Measurements from ENCODE around the gene SLC35A5. TPM values are rescaled to one million over a fixed set of nuclear protein-coding genes. Genes with fewer than 3 reads are reported as not detected.

SLC35A5 gene
- total and polyA plus RNA-seq, 5 donors = 10.8 to 21.8 (median 17.9) TPM

DNA sequence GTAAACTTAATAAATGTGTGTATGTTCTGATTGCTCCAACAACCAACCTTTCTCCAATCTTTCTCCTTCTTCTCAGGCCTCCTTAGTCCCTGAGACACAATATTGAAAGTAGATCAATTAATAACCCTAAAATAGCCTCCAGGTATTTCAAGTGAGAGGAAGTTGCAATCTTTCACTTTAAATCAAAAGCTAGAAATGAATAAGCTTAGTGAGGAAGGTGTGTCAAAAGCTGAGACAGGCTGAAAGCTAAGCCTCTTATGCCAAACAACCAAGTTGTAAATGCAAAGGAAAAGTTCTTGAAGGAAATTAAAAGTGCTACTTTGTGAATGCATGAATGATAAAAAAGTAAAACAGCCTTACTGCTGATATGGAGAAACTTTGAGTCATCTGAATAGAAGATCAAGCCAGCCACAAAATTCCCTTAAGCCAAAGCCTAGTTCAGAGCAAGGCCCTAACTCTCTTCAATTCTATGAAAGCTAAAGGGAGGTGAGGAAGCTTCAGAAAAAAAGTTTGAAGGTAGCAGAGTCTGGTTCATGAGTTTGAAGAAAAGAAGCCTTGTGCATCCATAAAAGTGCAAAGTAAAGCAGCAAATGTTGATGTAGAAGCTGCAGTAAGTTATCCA is 40.5 kb downstream of the SLC35A5 start:
- H3K4me3 ChIP-seq (ENCODE audit: low read length) = no peak overlapping the region
- H3K27ac ChIP-seq (ENCODE audit: low read length) = no peak overlapping the region
- no peaks in the 10 kb centered on the region for H3K9me3 ChIP-seq (ENCODE audit: control insufficient read depth, low read length)
- no peaks in the 10 kb centered on the region for H3K27me3 ChIP-seq (ENCODE audit: control insufficient read depth, insufficient read depth)
- intact Hi-C loops (cut with DNase I) = no loop called here
- DNase-seq (no peak), ATAC-seq (no peak)
- peaks cover 1% of the 10 kb centered on the region for H3K4me1 ChIP-seq (ENCODE audit: control insufficient read depth, insufficient read depth, low read length)

DNA sequence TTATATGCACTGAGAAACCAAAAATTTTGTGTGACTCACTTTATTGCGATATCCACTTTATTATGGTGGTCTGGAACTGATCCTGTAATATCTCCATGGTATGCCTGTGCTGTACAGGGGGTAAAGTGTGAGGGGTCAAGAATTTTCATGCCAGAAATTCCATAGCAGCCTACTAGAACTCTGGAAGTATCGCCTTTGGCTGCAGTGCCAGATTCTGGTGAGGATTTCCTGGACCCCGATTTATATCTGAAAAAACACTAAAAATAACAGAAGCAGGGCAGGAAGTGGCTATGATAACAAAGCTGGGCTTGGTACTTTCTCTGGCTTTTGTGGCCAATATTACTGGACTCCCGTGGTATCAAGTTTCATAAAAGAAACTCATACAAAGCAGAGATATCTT is 42.7 kb downstream of the SLC35A5 start:
- peaks cover 1% of the 10 kb centered on the region for H3K4me1 ChIP-seq (ENCODE audit: control insufficient read depth, insufficient read depth, low read length)
- no peak overlapping the region for H3K27ac ChIP-seq (ENCODE audit: low read length)
- H3K27me3 ChIP-seq (ENCODE audit: control insufficient read depth, insufficient read depth) = no peaks in the 10 kb centered on the region
- intact Hi-C loops (cut with DNase I) = no loop called here
- H3K9me3 ChIP-seq (ENCODE audit: control insufficient read depth, low read length) = no peaks in the 10 kb centered on the region
- no peak overlapping the region for H3K4me3 ChIP-seq (ENCODE audit: low read length)
- DNase-seq (no peak), ATAC-seq (peak; percentile 66 to 88)
- WGBS = 11% methylated on average over 4 of the region's 4 CpGs

DNA sequence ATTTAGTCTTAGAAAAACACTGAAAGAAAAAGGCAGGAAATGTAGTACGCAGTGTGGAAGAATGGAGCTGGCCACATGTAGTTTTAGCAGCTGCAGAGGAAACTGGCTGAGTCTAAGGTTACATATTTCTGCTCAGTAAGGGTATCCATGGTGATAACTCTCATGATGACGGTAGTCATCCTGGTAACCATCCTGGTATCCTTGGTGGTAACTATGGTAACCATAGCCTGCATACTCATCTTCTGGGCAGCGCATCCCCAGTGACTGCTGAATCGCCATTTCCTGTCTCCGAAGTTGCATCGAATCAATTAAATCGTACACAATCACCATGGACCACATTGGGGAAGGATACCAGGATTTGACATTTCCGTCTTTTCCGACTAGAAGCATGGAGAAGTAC is 43.4 kb downstream of the SLC35A5 start:
- intact Hi-C loops (cut with DNase I) = no loop called here
- Histone ChIP-seq H3K27me3 (ENCODE audit: control insufficient read depth, insufficient read depth) (no peaks in the 10 kb centered on the region), H3K27ac (ENCODE audit: low read length) (no peak overlapping the region), H3K9me3 (ENCODE audit: control insufficient read depth, low read length) (no peaks in the 10 kb centered on the region), H3K4me1 (ENCODE audit: control insufficient read depth, insufficient read depth, low read length) (peaks cover 1% of the 10 kb centered on the region), H3K4me3 (ENCODE audit: low read length) (no peak overlapping the region)
- ATAC-seq (peak; percentile 76 to 88), DNase-seq (no peak)
- WGBS = 68% methylated on average over 9 of the region's 9 CpGs

DNA sequence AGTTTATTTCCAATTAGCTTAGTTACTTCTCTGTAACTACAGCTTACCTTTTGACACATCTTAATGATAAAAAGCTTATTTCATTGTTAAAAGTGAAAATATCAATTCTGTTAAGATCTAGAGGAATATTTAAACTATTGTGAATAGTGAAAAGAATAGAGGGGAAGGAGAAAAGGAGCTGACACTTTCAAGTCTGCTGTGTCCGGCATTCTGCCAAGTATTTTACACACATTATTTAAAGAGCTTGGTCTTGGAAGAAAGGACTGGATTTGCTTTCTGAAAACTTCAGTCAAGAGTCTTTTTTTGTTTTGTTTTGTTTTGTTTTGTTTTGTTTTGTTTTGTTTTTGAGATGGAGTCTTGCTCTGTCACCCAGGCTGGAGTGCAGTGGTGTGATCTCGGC is 44.3 kb downstream of the SLC35A5 start:
- Histone ChIP-seq H3K27me3 (ENCODE audit: control insufficient read depth, insufficient read depth) (no peaks in the 10 kb centered on the region), H3K4me3 (ENCODE audit: low read length) (no peak overlapping the region), H3K4me1 (ENCODE audit: control insufficient read depth, insufficient read depth, low read length) (peaks cover 1% of the 10 kb centered on the region), H3K9me3 (ENCODE audit: control insufficient read depth, low read length) (no peaks in the 10 kb centered on the region), H3K27ac (ENCODE audit: low read length) (no peak overlapping the region)
- 87% methylated on average over 2 of the region's 2 CpGs for WGBS
- ATAC-seq = no peak
- no peak for DNase-seq
- intact Hi-C loops (cut with DNase I) = no loop called here

DNA sequence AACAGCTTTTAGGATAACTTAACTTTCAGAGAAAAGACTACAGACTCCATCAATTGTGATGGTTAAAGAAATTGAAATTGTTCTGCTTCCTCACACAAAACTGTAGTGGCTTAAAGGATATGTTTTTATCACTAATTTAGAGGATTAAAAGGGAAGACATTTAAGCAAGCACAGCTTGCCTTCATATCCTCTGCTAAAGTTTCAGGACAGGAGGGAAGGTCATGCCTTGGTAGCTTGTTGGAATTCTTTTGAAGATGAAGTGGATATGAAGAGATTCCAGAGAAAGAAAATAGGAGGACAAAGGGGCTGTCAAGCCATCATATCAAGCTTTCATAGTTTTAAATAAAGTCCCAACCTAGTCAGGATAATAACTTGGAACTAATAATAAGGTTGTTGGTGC is 46.0 kb downstream of the SLC35A5 start:
- Histone ChIP-seq H3K9me3 (ENCODE audit: control insufficient read depth, low read length) (no peaks in the 10 kb centered on the region), H3K4me3 (ENCODE audit: low read length) (no peak overlapping the region), H3K4me1 (ENCODE audit: control insufficient read depth, insufficient read depth, low read length) (peaks cover 1% of the 10 kb centered on the region), H3K27me3 (ENCODE audit: control insufficient read depth, insufficient read depth) (no peaks in the 10 kb centered on the region), H3K27ac (ENCODE audit: low read length) (no peak overlapping the region)
- intact Hi-C loops (cut with DNase I) = no loop called here
- DNase-seq (no peak), ATAC-seq (no peak)

DNA sequence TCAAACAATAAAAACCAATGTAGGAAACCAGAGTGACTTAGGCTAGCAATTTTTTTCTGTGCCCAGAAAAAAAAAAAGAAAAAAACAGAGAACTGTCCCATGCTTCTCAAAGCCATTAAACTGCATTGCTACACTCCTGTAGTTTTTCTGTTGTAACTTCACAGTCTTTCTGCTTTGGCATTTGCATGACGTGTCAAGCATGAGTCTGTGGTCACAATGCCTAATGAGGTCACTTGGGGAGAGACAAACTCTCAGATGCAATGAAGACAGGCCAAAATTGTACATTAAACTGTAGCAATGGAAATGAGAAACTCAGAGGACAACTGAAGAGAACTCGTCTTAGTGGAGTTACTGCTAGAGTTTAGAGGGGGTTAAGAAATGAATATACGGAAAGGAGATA is 48.3 kb downstream of the SLC35A5 start:
- Histone ChIP-seq H3K4me3 (ENCODE audit: low read length) (no peak overlapping the region), H3K9me3 (ENCODE audit: control insufficient read depth, low read length) (no peaks in the 10 kb centered on the region), H3K4me1 (ENCODE audit: control insufficient read depth, insufficient read depth, low read length) (no peaks in the 10 kb centered on the region), H3K27me3 (ENCODE audit: control insufficient read depth, insufficient read depth) (no peaks in the 10 kb centered on the region), H3K27ac (ENCODE audit: low read length) (no peak overlapping the region)
- ATAC-seq = no peak
- DNase-seq = no peak
- 68% methylated on average over 3 of the region's 3 CpGs for WGBS
- intact Hi-C loops (cut with DNase I) = no loop called here

GRCh38 chr3:112611752-112612515 is 50.1 kb downstream of the SLC35A5 start:
- DNase-seq (peak in 1 of 3 donors; percentile 33), ATAC-seq (peak; percentile 38 to 68)
- intact Hi-C loops (cut with DNase I) = no loop called here
- Histone ChIP-seq H3K27ac (ENCODE audit: low read length) (no peak overlapping the region), H3K4me3 (ENCODE audit: low read length) (no peak overlapping the region), H3K4me1 (ENCODE audit: control insufficient read depth, insufficient read depth, low read length) (no peaks in the 10 kb centered on the region), H3K9me3 (ENCODE audit: control insufficient read depth, low read length) (no peaks in the 10 kb centered on the region), H3K27me3 (ENCODE audit: control insufficient read depth, insufficient read depth) (no peaks in the 10 kb centered on the region)
- WGBS = 73% methylated on average over 5 of the region's 5 CpGs

DNA sequence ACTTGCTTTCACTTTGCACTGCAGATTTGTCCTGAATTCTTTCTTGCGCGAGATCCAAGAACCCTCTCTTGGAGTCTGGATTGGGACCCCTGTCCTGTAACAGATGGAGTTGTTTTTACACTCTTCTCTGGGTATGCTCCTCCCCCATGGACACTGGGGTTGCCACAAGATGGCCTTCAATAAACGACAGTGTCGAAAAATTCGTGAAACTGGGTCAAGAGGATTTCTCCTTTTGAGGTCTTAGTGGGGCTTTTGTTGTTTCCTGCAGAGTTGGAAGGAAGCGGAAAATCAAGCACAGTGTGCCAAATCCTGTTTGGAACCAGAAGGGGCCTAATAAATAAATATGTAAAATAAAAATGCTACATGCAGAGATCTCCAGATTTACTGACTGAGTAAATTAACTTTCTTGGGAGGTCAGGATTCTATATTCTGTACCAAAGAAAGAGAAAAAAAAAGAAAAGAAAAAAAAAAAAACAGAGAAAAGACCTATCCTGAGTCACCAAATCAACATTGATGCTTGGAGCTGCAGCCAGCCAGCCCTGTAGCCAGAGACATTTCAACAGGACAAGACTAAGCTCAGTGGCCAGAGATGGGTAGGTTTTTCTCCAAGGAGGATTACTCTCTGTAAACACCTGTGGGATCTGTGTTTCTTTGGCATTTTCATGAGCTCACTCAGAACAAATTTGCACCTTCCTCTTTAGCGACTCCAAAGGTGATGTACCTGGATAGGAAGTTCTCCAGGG is 54.3 kb downstream of the SLC35A5 start:
- no peak for DNase-seq
- no peaks in the 10 kb centered on the region for H3K27me3 ChIP-seq (ENCODE audit: control insufficient read depth, insufficient read depth)
- no peak overlapping the region for H3K4me3 ChIP-seq (ENCODE audit: low read length)
- H3K9me3 ChIP-seq (ENCODE audit: control insufficient read depth, low read length) = no peaks in the 10 kb centered on the region
- WGBS = 65% methylated on average over 7 of the region's 7 CpGs
- intact Hi-C loops (cut with DNase I) = no loop called here
- no peaks in the 10 kb centered on the region for H3K4me1 ChIP-seq (ENCODE audit: control insufficient read depth, insufficient read depth, low read length)
- no peak overlapping the region for H3K27ac ChIP-seq (ENCODE audit: low read length)
- ATAC-seq = no peak

- DNase-seq (no peak), ATAC-seq (no peak)
- Histone ChIP-seq H3K9me3 (ENCODE audit: control insufficient read depth, low read length) (no peaks in the 10 kb centered on the region), H3K27ac (ENCODE audit: low read length) (no peak overlapping the region), H3K4me1 (ENCODE audit: control insufficient read depth, insufficient read depth, low read length) (no peaks in the 10 kb centered on the region), H3K4me3 (ENCODE audit: low read length) (no peak overlapping the region), H3K27me3 (ENCODE audit: control insufficient read depth, insufficient read depth) (no peaks in the 10 kb centered on the region)
- WGBS = 91% methylated on average over 2 of the region's 2 CpGs
- intact Hi-C loops (cut with DNase I) = no loop called here
These were observed 55.4 kb downstream of the SLC35A5 start for GRCh38 chr3:112617285-112617684.

DNA sequence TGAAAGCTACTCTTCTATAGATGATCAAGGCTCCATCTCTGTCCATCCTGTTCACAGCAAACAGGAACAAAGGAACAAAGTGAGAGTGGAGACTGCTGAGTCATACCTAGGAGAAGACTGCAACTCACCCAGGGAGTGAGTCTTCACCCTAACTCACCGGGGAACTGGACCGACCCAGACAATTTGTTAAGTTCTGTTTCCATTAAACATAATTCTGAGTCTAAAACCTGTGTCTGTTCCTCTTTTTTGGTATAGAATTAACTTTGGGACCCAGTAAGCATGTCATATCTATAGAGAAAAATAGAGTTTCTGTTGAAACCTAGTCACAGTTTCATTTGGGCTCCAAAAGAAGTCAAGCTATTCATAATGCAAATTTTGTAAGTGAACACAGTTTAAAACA is 57.5 kb downstream of the SLC35A5 start:
- no peak for ATAC-seq
- Histone ChIP-seq H3K4me3 (ENCODE audit: low read length) (no peak overlapping the region), H3K27me3 (ENCODE audit: control insufficient read depth, insufficient read depth) (no peaks in the 10 kb centered on the region), H3K4me1 (ENCODE audit: control insufficient read depth, insufficient read depth, low read length) (no peaks in the 10 kb centered on the region), H3K27ac (ENCODE audit: low read length) (no peak overlapping the region), H3K9me3 (ENCODE audit: control insufficient read depth, low read length) (no peaks in the 10 kb centered on the region)
- 82% methylated on average over 2 of the region's 2 CpGs for WGBS
- no peak for DNase-seq
- intact Hi-C loops (cut with DNase I) = no loop called here

- peaks cover 2% of the 10 kb centered on the region for H3K4me1 ChIP-seq (ENCODE audit: control insufficient read depth, insufficient read depth, low read length)
- H3K27ac ChIP-seq (ENCODE audit: low read length) = no peak overlapping the region
- WGBS = 85% methylated on average over 5 of the region's 5 CpGs
- H3K27me3 ChIP-seq (ENCODE audit: control insufficient read depth, insufficient read depth) = no peaks in the 10 kb centered on the region
- ATAC-seq (no peak), DNase-seq (no peak)
- no peak overlapping the region for H3K4me3 ChIP-seq (ENCODE audit: low read length)
- intact Hi-C loops (cut with DNase I) = no loop called here
- H3K9me3 ChIP-seq (ENCODE audit: control insufficient read depth, low read length) = no peaks in the 10 kb centered on the region
These were observed 61.4 kb downstream of the SLC35A5 start for GRCh38 chr3:112623213-112623612.

All from right cardiac atrium (tissue), 5 donors.